ENCODE results near the gene MAN1C1. TPM values are rescaled to one million over a fixed set of nuclear protein-coding genes. Genes with fewer than 3 reads are reported as not detected.

MAN1C1 gene
- total and polyA plus RNA-seq, 8 donors: 2.1 to 9.2 (median 4.0) TPM

GRCh38 chr1:25727635-25728286, 111.2 kb downstream of the MAN1C1 start:
- Histone ChIP-seq H3K36me3 (no peaks in the 10 kb centered on the region), H3K4me1 (peaks cover 0 to 27% (median 11%) of the 10 kb centered on the region in 3 donors), H3K27ac (peak overlapping the region in 1 of 4 donors; percentile 9), H3K9me3 (no peaks in the 10 kb centered on the region), H3K4me3 (no peak overlapping the region), H3K27me3 (no peaks in the 10 kb centered on the region)
- intact Hi-C loops (cut with DNase I): no loop called here
- 13 to 14% methylated on average over 11 to 12 of the region's 12 CpGs for WGBS, 2 donors
- TF ChIP-seq, protein P1, sequence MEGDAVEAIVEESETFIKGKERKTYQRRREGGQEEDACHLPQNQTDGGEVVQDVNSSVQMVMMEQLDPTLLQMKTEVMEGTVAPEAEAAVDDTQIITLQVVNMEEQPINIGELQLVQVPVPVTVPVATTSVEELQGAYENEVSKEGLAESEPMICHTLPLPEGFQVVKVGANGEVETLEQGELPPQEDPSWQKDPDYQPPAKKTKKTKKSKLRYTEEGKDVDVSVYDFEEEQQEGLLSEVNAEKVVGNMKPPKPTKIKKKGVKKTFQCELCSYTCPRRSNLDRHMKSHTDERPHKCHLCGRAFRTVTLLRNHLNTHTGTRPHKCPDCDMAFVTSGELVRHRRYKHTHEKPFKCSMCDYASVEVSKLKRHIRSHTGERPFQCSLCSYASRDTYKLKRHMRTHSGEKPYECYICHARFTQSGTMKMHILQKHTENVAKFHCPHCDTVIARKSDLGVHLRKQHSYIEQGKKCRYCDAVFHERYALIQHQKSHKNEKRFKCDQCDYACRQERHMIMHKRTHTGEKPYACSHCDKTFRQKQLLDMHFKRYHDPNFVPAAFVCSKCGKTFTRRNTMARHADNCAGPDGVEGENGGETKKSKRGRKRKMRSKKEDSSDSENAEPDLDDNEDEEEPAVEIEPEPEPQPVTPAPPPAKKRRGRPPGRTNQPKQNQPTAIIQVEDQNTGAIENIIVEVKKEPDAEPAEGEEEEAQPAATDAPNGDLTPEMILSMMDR (IDR thresholded peaks at IDR 0.05): no peak
- FAIRE-seq: no peak
- DNase-seq: peak; percentile 68 to 91 (median 78)
- ATAC-seq: peak; percentile 85 to 92 (median 88)

DNA sequence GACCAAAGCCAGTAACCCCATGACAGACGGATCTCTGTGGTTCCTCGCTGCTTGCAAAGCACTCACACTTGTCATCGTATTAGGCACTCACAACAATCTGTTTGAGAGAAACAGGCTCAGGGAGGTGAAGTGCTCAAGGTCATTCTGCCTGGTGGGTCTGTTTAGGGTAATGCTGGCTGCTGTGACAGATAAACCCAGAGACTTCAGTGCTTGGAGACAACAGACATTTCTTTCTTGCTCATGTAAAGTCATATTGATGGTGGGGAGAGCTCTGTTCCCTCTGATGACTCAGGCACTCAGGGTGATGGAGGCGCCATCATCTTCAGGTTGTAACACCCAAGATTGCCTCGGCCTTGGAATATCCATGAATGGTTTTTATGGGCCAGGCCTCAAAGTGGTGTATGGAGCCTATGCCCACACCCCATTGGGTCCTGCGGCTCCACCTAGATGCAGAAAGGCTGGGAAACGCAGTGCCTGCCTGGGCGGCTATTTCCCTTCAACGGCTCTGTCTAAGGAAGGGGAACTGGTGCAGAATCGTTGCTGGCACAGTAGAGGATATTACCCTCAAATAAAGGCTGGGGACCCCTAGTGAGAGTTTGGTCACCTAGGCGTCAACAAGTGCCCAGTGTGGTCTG, 111.8 kb downstream of the MAN1C1 start:
- no peaks in the 10 kb centered on the region for H3K27me3 ChIP-seq
- peaks cover 0 to 27% (median 11%) of the 10 kb centered on the region in 3 donors for H3K4me1 ChIP-seq
- no peak overlapping the region for H3K4me3 ChIP-seq
- no peaks in the 10 kb centered on the region for H3K9me3 ChIP-seq
- 69% methylated on average over 11 of the region's 11 CpGs for WGBS, 2 donors
- H3K36me3 ChIP-seq: no peaks in the 10 kb centered on the region
- intact Hi-C loops (cut with DNase I): no loop called here
- FAIRE-seq (no peak), DNase-seq (peak in 1 of 6 donors; percentile 31), ATAC-seq (no peak)
- H3K27ac ChIP-seq: peak overlapping the region in 1 of 4 donors; percentile 9
- TF ChIP-seq, protein P1 (IDR thresholded peaks at IDR 0.05): no peak

DNA sequence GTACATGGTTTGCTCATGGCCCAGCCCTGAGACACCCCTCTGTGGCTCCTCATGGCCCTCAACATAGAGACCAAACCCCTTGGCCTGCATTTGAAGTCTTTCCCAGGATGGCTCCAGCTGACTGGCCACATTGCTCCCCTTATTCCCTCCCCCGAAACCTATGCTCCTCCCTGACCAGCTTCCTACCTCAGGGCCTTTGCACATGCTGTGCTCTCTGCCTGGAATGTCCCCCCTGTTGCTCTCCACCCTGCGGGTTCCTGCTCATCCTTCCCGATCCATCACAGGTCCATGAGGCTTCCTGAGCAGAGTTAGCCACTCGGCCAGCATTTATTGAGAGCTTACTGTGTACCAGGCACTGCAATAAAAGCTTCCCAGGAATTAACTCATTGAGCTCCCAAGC, 112.5 kb downstream of the MAN1C1 start:
- TF ChIP-seq, protein P1 (IDR thresholded peaks at IDR 0.05): no peak
- Histone ChIP-seq H3K9me3 (no peaks in the 10 kb centered on the region), H3K4me1 (peaks cover 0 to 27% (median 11%) of the 10 kb centered on the region in 3 donors), H3K4me3 (no peak overlapping the region), H3K27me3 (no peaks in the 10 kb centered on the region), H3K27ac (no peak overlapping the region), H3K36me3 (no peaks in the 10 kb centered on the region)
- 95 to 98% methylated on average over 4 of the region's 4 CpGs for WGBS, 2 donors
- ATAC-seq (no peak), DNase-seq (peak in 1 of 6 donors; percentile 21), FAIRE-seq (no peak)
- intact Hi-C loops (cut with DNase I): no loop called here

DNA sequence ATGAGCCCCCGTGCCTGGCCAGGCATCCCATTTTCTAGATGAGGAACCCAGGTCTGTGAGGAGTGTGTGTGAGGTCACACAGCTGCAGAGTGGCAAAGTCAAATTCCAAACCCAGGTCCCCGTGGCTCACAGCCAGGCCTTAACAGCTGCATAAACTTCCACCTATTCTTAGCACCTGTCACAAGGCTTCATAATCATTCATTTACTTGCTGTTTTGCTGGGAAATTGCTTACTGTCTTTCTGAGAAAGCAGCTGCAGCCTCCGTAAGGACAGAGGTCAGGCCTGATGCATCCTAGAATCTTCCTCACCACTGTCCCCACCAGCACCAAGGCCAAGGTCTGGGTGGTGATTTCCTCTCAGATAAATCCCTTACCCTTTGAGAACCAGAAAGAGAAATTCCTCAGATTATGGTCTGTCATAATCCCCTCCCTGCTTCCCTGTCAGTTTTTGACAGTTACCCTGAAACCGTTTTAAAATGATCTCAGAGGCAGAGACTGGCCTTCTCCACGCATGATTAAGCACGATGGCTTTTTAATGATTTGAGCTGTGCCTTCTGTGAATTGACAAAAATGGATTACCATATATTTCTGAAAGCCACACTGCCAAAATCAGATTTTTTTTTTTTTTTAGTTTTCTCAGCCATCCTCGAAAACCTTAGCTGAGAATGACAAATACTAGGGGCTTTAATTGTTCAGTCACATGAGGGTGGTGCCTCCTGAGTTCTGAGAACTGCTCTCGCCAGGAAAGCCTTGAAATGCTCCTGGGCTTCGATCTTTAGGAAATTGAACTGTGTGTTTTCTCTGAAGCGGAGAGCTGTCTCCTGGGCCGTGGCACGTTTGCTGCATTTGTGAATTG, 113.4 kb downstream of the MAN1C1 start:
- FAIRE-seq (no peak), ATAC-seq (peak in 1 of 4 donors; percentile 9)
- peaks cover 0 to 27% (median 11%) of the 10 kb centered on the region in 3 donors for H3K4me1 ChIP-seq

More for the DNA sequence above, 113.4 kb downstream of the MAN1C1 start:
- H3K36me3 ChIP-seq: no peaks in the 10 kb centered on the region
- 58 to 60% methylated on average over 12 of the region's 12 CpGs for WGBS, 2 donors
- H3K27me3 ChIP-seq: no peaks in the 10 kb centered on the region
- H3K27ac ChIP-seq: no peak overlapping the region
- intact Hi-C loops (cut with DNase I): no loop called here
- H3K9me3 ChIP-seq: no peaks in the 10 kb centered on the region
- H3K4me3 ChIP-seq: no peak overlapping the region
- TF ChIP-seq, protein P1 (IDR thresholded peaks at IDR 0.05): no peak
- DNase-seq: peak in 3 of 6 donors; percentile 30 to 47 (median 33)

All from pancreas (tissue), 10 donors.